Fibroblast of lung (primary cell): ENCODE measurements around the gene ATXN7L1.

Source experiments
- EZH2 ChIP-seq: IDR thresholded peaks from 2 replicates; pipeline ENCODE4 v1.5.1; 2012; ENCODE audit warnings: low read length, control low read depth, mild to moderate bottlenecking; ENCODE audit errors: missing control alignments
- TF ChIP-seq, protein P1 (sequence below), 2 donors: IDR thresholded peaks in 1 of 2; conservative IDR thresholded peaks in 1 of 2; 1 replicate in 1 of 2; 2 replicates in 1 of 2; pipeline ENCODE4 v1.5.1; 2011 to 2012; ENCODE audit warnings: low read length in 2 of 2, control low read depth in 1 of 2, inconsistent platforms in 1 of 2, low read depth in 1 of 2, mild to moderate bottlenecking in 1 of 2

DNA sequence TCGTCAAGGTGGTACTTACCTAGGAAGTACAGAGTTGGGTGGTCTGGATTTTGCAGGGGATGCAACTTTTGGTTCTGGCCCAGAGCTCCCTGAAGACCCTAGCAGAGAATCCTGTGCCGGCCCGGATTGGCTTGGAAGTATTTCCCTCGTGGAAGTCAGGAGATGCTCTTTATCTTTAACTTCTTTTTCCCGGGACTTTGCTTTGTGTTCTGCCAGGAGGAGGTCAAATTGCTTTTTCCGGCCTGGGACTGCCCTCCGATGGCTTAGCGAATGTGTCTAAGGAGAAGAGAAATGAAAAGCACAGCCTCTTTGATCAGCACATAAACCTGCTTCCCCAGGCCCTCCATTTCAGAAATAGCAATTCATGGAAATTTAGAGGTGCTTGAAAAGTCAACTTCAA, 238.1 kb downstream of the ATXN7L1 start:
- TF ChIP-seq, protein P1, sequence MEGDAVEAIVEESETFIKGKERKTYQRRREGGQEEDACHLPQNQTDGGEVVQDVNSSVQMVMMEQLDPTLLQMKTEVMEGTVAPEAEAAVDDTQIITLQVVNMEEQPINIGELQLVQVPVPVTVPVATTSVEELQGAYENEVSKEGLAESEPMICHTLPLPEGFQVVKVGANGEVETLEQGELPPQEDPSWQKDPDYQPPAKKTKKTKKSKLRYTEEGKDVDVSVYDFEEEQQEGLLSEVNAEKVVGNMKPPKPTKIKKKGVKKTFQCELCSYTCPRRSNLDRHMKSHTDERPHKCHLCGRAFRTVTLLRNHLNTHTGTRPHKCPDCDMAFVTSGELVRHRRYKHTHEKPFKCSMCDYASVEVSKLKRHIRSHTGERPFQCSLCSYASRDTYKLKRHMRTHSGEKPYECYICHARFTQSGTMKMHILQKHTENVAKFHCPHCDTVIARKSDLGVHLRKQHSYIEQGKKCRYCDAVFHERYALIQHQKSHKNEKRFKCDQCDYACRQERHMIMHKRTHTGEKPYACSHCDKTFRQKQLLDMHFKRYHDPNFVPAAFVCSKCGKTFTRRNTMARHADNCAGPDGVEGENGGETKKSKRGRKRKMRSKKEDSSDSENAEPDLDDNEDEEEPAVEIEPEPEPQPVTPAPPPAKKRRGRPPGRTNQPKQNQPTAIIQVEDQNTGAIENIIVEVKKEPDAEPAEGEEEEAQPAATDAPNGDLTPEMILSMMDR (conservative IDR thresholded peaks at IDR 0.05 in 1 of 2, IDR thresholded peaks at IDR 0.05 in 1 of 2; ENCODE audit: low read depth in 1 of 2, low read length in 2 of 2) = no peak
- no peak for TF ChIP-seq EZH2
